Activated naive CD4-positive, alpha-beta T cell treated with anti-CD3 and anti-CD28 coated beads, Interleukin-2, amount 10 ng/mL, durations not matched to agents 7 days and 5 days (primary cell): ENCODE measurements around the gene ARID1B.

ENCODE experiments used
- CTCF ChIA-PET: fragments of 350-600 bp; sonication (Branson Sonifier 250); formaldehyde crosslinking; loops from one replicate; lab custom pipeline; 2021; ENCODE audit warnings: antibody characterized with exemption; lab: Charles Lee
- DNase-seq: peaks from one replicate; pipeline ENCODE4 v3.0.0-alpha.2; 2020
- H3K27ac Mint-ChIP-seq: one replicate; pipeline ENCODE4 v1.8.0; 2021; ENCODE audit warnings: mild to moderate bottlenecking, moderate library complexity, mixed read lengths
- H3K27me3 Mint-ChIP-seq: one replicate; pipeline ENCODE4 v1.8.0; 2021; ENCODE audit warnings: mild to moderate bottlenecking, mixed read lengths
- H3K36me3 Mint-ChIP-seq: one replicate; pipeline ENCODE4 v1.8.0; 2021; ENCODE audit warnings: mixed read lengths
- H3K4me1 Mint-ChIP-seq: one replicate; pipeline ENCODE4 v1.8.0; 2021; ENCODE audit warnings: mixed read lengths
- H3K4me3 Mint-ChIP-seq: one replicate; pipeline ENCODE4 v1.8.0; 2021; ENCODE audit warnings: mild to moderate bottlenecking, moderate library complexity, mixed read lengths
- H3K9me3 Mint-ChIP-seq: one replicate; pipeline ENCODE4 v1.8.0; 2021; ENCODE audit warnings: mixed read lengths

ARID1B gene

GRCh38 chr6:157155804-157156203 lies 378.6 kb downstream of the ARID1B start:
- Mint-ChIP-seq H3K4me1 (peaks cover 13% of the 10 kb centered on the region), H3K27ac (no peak overlapping the region), H3K9me3 (no peaks in the 10 kb centered on the region), H3K4me3 (no peak overlapping the region), H3K27me3 (no peaks in the 10 kb centered on the region), H3K36me3 (peaks cover 28% of the 10 kb centered on the region)
- no peak for DNase-seq
- CTCF ChIA-PET = interaction anchor here (0.6 kb wide), 1 partner anchor 28 kb away, joined by 5 read pairs; no protein-coding TSS in a partner anchor

GRCh38 chr6:157157258-157157657 lies 380.1 kb downstream of the ARID1B start:
- no peak for DNase-seq
- Mint-ChIP-seq H3K36me3 (peaks cover 19% of the 10 kb centered on the region), H3K9me3 (no peaks in the 10 kb centered on the region), H3K4me3 (no peak overlapping the region), H3K27ac (no peak overlapping the region), H3K4me1 (peaks cover 9% of the 10 kb centered on the region), H3K27me3 (no peaks in the 10 kb centered on the region)
- CTCF ChIA-PET = no interaction called here

- DNase-seq = no peak
- Mint-ChIP-seq H3K36me3 (peaks cover 14% of the 10 kb centered on the region), H3K27ac (no peak overlapping the region), H3K4me1 (peaks cover 7% of the 10 kb centered on the region), H3K4me3 (no peak overlapping the region), H3K9me3 (no peaks in the 10 kb centered on the region), H3K27me3 (no peaks in the 10 kb centered on the region)
- CTCF ChIA-PET = interaction anchor here (1.4 kb wide), 1 partner anchor 59 kb away, joined by 3 read pairs; no protein-coding TSS in a partner anchor
Measured at GRCh38 chr6:157158456-157158855, 381.3 kb downstream of the ARID1B start.

GRCh38 chr6:157158897-157159296 lies 381.7 kb downstream of the ARID1B start:
- DNase-seq = no peak
- CTCF ChIA-PET = interaction anchor here (1.3 to 1.4 kb wide), 2 partner anchors 59 to 122 kb away, joined by 3 read pairs; no protein-coding TSS in a partner anchor
- H3K36me3 Mint-ChIP-seq = peaks cover 13% of the 10 kb centered on the region
- H3K9me3 Mint-ChIP-seq = no peaks in the 10 kb centered on the region
- no peak overlapping the region for H3K27ac Mint-ChIP-seq
- H3K4me3 Mint-ChIP-seq = no peak overlapping the region
- H3K27me3 Mint-ChIP-seq = no peaks in the 10 kb centered on the region
- peaks cover 7% of the 10 kb centered on the region for H3K4me1 Mint-ChIP-seq

- CTCF ChIA-PET = interaction anchor here (0.6 to 1.4 kb wide), 5 partner anchors 60 to 1083 kb away, joined by 3 read pairs; no protein-coding TSS in a partner anchor
- peaks cover 7% of the 10 kb centered on the region for H3K4me1 Mint-ChIP-seq
- no peaks in the 10 kb centered on the region for H3K9me3 Mint-ChIP-seq
- peaks cover 9% of the 10 kb centered on the region for H3K36me3 Mint-ChIP-seq
- H3K27ac Mint-ChIP-seq = no peak overlapping the region
- no peaks in the 10 kb centered on the region for H3K27me3 Mint-ChIP-seq
- DNase-seq = no peak
- H3K4me3 Mint-ChIP-seq = no peak overlapping the region
Measured at GRCh38 chr6:157159348-157159747, 382.2 kb downstream of the ARID1B start.

- Mint-ChIP-seq H3K36me3 (peaks cover 5% of the 10 kb centered on the region), H3K4me3 (no peak overlapping the region), H3K27ac (no peak overlapping the region), H3K9me3 (no peaks in the 10 kb centered on the region), H3K27me3 (no peaks in the 10 kb centered on the region), H3K4me1 (peaks cover 7% of the 10 kb centered on the region)
- no peak for DNase-seq
- CTCF ChIA-PET = no interaction called here
Measured at GRCh38 chr6:157161912-157162311, 384.7 kb downstream of the ARID1B start.

GRCh38 chr6:157162766-157163433 lies 385.7 kb downstream of the ARID1B start:
- no peak for DNase-seq
- H3K4me3 Mint-ChIP-seq = no peak overlapping the region
- H3K4me1 Mint-ChIP-seq = peaks cover 3% of the 10 kb centered on the region
- H3K36me3 Mint-ChIP-seq = peaks cover 6% of the 10 kb centered on the region
- CTCF ChIA-PET = no interaction called here
- H3K27ac Mint-ChIP-seq = no peak overlapping the region
- no peaks in the 10 kb centered on the region for H3K27me3 Mint-ChIP-seq
- H3K9me3 Mint-ChIP-seq = no peaks in the 10 kb centered on the region

GRCh38 chr6:157163434-157164159 lies 386.4 kb downstream of the ARID1B start:
- Mint-ChIP-seq H3K27ac (no peak overlapping the region), H3K4me3 (no peak overlapping the region), H3K4me1 (peaks cover 2% of the 10 kb centered on the region), H3K36me3 (peaks cover 12% of the 10 kb centered on the region), H3K27me3 (no peaks in the 10 kb centered on the region), H3K9me3 (no peaks in the 10 kb centered on the region)
- DNase-seq = no peak
- CTCF ChIA-PET = no interaction called here

GRCh38 chr6:157164972-157165371 lies 387.8 kb downstream of the ARID1B start:
- Mint-ChIP-seq H3K4me1 (no peaks in the 10 kb centered on the region), H3K9me3 (no peaks in the 10 kb centered on the region), H3K4me3 (no peak overlapping the region), H3K27ac (no peak overlapping the region), H3K27me3 (no peaks in the 10 kb centered on the region), H3K36me3 (peaks cover 17% of the 10 kb centered on the region)
- CTCF ChIA-PET = no interaction called here
- DNase-seq = no peak

GRCh38 chr6:157166784-157167183 lies 389.6 kb downstream of the ARID1B start:
- DNase-seq = no peak
- CTCF ChIA-PET = no interaction called here
- Mint-ChIP-seq H3K9me3 (no peaks in the 10 kb centered on the region), H3K27me3 (no peaks in the 10 kb centered on the region), H3K36me3 (peaks cover 15% of the 10 kb centered on the region), H3K4me3 (no peak overlapping the region), H3K4me1 (no peaks in the 10 kb centered on the region), H3K27ac (no peak overlapping the region)

- Mint-ChIP-seq H3K4me1 (no peaks in the 10 kb centered on the region), H3K9me3 (no peaks in the 10 kb centered on the region), H3K4me3 (no peak overlapping the region), H3K36me3 (peaks cover 15% of the 10 kb centered on the region), H3K27ac (no peak overlapping the region), H3K27me3 (no peaks in the 10 kb centered on the region)
- DNase-seq = no peak
- CTCF ChIA-PET = no interaction called here
Measured at GRCh38 chr6:157167837-157168236, 390.7 kb downstream of the ARID1B start.

- H3K27ac Mint-ChIP-seq = no peak overlapping the region
- H3K4me1 Mint-ChIP-seq = no peaks in the 10 kb centered on the region
- H3K27me3 Mint-ChIP-seq = no peaks in the 10 kb centered on the region
- H3K4me3 Mint-ChIP-seq = no peak overlapping the region
- CTCF ChIA-PET = no interaction called here
- no peaks in the 10 kb centered on the region for H3K9me3 Mint-ChIP-seq
- no peak for DNase-seq
- peaks cover 15% of the 10 kb centered on the region for H3K36me3 Mint-ChIP-seq
Measured at GRCh38 chr6:157168471-157168870, 391.3 kb downstream of the ARID1B start.

- CTCF ChIA-PET = no interaction called here
- DNase-seq = no peak
- H3K36me3 Mint-ChIP-seq = peaks cover 19% of the 10 kb centered on the region
- no peaks in the 10 kb centered on the region for H3K9me3 Mint-ChIP-seq
- no peak overlapping the region for H3K27ac Mint-ChIP-seq
- no peak overlapping the region for H3K4me3 Mint-ChIP-seq
- no peaks in the 10 kb centered on the region for H3K27me3 Mint-ChIP-seq
- H3K4me1 Mint-ChIP-seq = no peaks in the 10 kb centered on the region
Measured at GRCh38 chr6:157169226-157169625, 392.0 kb downstream of the ARID1B start.

GRCh38 chr6:157169656-157170055 lies 392.5 kb downstream of the ARID1B start:
- peaks cover 21% of the 10 kb centered on the region for H3K36me3 Mint-ChIP-seq
- H3K27me3 Mint-ChIP-seq = no peaks in the 10 kb centered on the region
- no peak for DNase-seq
- no peaks in the 10 kb centered on the region for H3K4me1 Mint-ChIP-seq
- CTCF ChIA-PET = interaction anchor here (0.8 kb wide), 1 partner anchor 10 kb away, joined by 3 read pairs; no protein-coding TSS in a partner anchor
- no peak overlapping the region for H3K4me3 Mint-ChIP-seq
- no peak overlapping the region for H3K27ac Mint-ChIP-seq
- no peaks in the 10 kb centered on the region for H3K9me3 Mint-ChIP-seq

- CTCF ChIA-PET = no interaction called here
- Mint-ChIP-seq H3K27ac (no peak overlapping the region), H3K9me3 (no peaks in the 10 kb centered on the region), H3K4me3 (no peak overlapping the region), H3K36me3 (peaks cover 21% of the 10 kb centered on the region), H3K27me3 (no peaks in the 10 kb centered on the region), H3K4me1 (no peaks in the 10 kb centered on the region)
- no peak for DNase-seq
Measured at GRCh38 chr6:157170535-157170934, 393.4 kb downstream of the ARID1B start.
